ENCODE results near the gene SEMA6A. TPM values are rescaled to one million over a fixed set of nuclear protein-coding genes. Genes with fewer than 3 reads are reported as not detected.

Gene SEMA6A
- total and polyA plus RNA-seq, 2 experiments from 2014 or later: 233 to 400 TPM

- no peaks in the 10 kb centered on the region for H3K9me2 ChIP-seq (ENCODE audit: insufficient read depth)
- H3K4me1 ChIP-seq (ENCODE audit: insufficient read depth): peaks cover 93% of the 10 kb centered on the region
- H3K4me3 Mint-ChIP-seq: no peak overlapping the region
- H3K27ac Mint-ChIP-seq: no peak overlapping the region
- no peaks in the 10 kb centered on the region for H3K27me3 ChIP-seq (ENCODE audit: insufficient read depth)
- H3K36me3 Mint-ChIP-seq (ENCODE audit: low read depth): peaks cover 4% of the 10 kb centered on the region; the same call in 2 of the 3 replicates
- H3K79me2 ChIP-seq (replicated peaks; ENCODE audit: insufficient read depth): peaks cover 100% of the 10 kb centered on the region
- TF ChIP-seq REST (IDR thresholded peaks at IDR 0.05; ENCODE audit: unreplicated experiment) (no peak), EZH2 (IDR thresholded peaks at IDR 0.05; ENCODE audit: low read depth, unreplicated experiment) (no peak), EZH2phosphoT487 (IDR thresholded peaks at IDR 0.05; ENCODE audit: unreplicated experiment) (no peak), CTCF (conservative IDR thresholded peaks at IDR 0.05; ENCODE audit: low read depth in 2 of 2) (no peak), ZNF114 (CRISPR knock-in tag; IDR thresholded peaks at IDR 0.05) (no peak), ZNF331 (CRISPR knock-in tag; IDR thresholded peaks at IDR 0.05; ENCODE audit: low read depth) (no peak), NANOG (IDR thresholded peaks at IDR 0.05; ENCODE audit: borderline replicate concordance) (no peak), CREB1 (CRISPR knock-in tag; IDR thresholded peaks at IDR 0.05; ENCODE audit: low read depth) (no peak), STAT1 (IDR thresholded peaks at IDR 0.05; ENCODE audit: unreplicated experiment) (no peak), POLR2AphosphoS5 (IDR thresholded peaks at IDR 0.05; ENCODE audit: low read depth) (no peak), JUNB (IDR thresholded peaks at IDR 0.05; ENCODE audit: unreplicated experiment) (no peak)
- TF ChIP-seq, protein P1, sequence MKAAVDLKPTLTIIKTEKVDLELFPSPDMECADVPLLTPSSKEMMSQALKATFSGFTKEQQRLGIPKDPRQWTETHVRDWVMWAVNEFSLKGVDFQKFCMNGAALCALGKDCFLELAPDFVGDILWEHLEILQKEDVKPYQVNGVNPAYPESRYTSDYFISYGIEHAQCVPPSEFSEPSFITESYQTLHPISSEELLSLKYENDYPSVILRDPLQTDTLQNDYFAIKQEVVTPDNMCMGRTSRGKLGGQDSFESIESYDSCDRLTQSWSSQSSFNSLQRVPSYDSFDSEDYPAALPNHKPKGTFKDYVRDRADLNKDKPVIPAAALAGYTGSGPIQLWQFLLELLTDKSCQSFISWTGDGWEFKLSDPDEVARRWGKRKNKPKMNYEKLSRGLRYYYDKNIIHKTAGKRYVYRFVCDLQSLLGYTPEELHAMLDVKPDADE (IDR thresholded peaks at IDR 0.05): no peak
- TF ChIP-seq, protein P2, sequence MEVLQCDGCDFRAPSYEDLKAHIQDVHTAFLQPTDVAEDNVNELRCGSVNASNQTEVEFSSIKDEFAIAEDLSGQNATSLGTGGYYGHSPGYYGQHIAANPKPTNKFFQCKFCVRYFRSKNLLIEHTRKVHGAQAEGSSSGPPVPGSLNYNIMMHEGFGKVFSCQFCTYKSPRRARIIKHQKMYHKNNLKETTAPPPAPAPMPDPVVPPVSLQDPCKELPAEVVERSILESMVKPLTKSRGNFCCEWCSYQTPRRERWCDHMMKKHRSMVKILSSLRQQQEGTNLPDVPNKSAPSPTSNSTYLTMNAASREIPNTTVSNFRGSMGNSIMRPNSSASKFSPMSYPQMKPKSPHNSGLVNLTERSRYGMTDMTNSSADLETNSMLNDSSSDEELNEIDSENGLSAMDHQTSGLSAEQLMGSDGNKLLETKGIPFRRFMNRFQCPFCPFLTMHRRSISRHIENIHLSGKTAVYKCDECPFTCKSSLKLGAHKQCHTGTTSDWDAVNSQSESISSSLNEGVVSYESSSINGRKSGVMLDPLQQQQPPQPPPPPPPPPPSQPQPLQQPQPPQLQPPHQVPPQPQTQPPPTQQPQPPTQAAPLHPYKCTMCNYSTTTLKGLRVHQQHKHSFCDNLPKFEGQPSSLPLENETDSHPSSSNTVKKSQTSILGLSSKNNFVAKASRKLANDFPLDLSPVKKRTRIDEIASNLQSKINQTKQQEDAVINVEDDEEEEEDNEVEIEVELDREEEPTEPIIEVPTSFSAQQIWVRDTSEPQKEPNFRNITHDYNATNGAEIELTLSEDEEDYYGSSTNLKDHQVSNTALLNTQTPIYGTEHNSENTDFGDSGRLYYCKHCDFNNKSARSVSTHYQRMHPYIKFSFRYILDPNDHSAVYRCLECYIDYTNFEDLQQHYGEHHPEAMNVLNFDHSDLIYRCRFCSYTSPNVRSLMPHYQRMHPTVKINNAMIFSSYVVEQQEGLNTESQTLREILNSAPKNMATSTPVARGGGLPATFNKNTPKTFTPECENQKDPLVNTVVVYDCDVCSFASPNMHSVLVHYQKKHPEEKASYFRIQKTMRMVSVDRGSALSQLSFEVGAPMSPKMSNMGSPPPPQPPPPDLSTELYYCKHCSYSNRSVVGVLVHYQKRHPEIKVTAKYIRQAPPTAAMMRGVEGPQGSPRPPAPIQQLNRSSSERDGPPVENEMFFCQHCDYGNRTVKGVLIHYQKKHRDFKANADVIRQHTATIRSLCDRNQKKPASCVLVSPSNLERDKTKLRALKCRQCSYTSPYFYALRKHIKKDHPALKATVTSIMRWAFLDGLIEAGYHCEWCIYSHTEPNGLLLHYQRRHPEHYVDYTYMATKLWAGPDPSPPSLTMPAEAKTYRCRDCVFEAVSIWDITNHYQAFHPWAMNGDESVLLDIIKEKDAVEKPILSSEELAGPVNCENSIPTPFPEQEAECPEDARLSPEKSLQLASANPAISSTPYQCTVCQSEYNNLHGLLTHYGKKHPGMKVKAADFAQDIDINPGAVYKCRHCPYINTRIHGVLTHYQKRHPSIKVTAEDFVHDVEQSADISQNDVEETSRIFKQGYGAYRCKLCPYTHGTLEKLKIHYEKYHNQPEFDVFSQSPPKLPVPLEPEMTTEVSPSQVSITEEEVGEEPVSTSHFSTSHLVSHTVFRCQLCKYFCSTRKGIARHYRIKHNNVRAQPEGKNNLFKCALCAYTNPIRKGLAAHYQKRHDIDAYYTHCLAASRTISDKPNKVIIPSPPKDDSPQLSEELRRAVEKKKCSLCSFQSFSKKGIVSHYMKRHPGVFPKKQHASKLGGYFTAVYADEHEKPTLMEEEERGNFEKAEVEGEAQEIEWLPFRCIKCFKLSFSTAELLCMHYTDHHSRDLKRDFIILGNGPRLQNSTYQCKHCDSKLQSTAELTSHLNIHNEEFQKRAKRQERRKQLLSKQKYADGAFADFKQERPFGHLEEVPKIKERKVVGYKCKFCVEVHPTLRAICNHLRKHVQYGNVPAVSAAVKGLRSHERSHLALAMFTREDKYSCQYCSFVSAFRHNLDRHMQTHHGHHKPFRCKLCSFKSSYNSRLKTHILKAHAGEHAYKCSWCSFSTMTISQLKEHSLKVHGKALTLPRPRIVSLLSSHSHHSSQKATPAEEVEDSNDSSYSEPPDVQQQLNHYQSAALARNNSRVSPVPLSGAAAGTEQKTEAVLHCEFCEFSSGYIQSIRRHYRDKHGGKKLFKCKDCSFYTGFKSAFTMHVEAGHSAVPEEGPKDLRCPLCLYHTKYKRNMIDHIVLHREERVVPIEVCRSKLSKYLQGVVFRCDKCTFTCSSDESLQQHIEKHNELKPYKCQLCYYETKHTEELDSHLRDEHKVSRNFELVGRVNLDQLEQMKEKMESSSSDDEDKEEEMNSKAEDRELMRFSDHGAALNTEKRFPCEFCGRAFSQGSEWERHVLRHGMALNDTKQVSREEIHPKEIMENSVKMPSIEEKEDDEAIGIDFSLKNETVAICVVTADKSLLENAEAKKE (CRISPR knock-in tag; IDR thresholded peaks at IDR 0.05): no peak
- H3K27ac ChIP-seq (ENCODE audit: low read depth): peak overlapping the region; percentile 8; the same call in 1 of the 2 replicates
- no peak for DNase-seq (ENCODE audit: low spot score)
- peak overlapping the region; percentile 61 for H3K4me2 ChIP-seq
- no peaks in the 10 kb centered on the region for H3K36me3 ChIP-seq (ENCODE audit: insufficient read depth)
- peaks cover 48% of the 10 kb centered on the region for H3K4me1 Mint-ChIP-seq
- peaks cover 6% of the 10 kb centered on the region for H3K27me3 Mint-ChIP-seq (ENCODE audit: insufficient read depth, low read depth, poor library complexity)
- H4K20me1 ChIP-seq (replicated peaks; ENCODE audit: insufficient read depth): peaks cover 97% of the 10 kb centered on the region
- H3F3A ChIP-seq (replicated peaks; ENCODE audit: low read depth): 0 out of 2 replicates have a peak, but pooled peaks cover 8% of the 10 kb centered on the region
- no peak overlapping the region for H2AFZ ChIP-seq
- peak; percentile 10; the same call in 1 of the 3 replicates for ATAC-seq
- H3K4me3 ChIP-seq: no peak overlapping the region
- no peaks in the 10 kb centered on the region for H3K9me3 Mint-ChIP-seq
Measured at GRCh38 chr5:116534964-116535651, 39.5 kb downstream of the SEMA6A start.

Measured in GM23338 (cell line).